NCI-H774 (cell line): Measurements from ENCODE around the gene C3orf38.
"Not testable (repeated sequence)": the region's sequence is repeated elsewhere in the genome, so short reads cannot be mapped to it uniquely, and the experiment has no call there.

Experiments used
- DNase-seq: peaks from one replicate; lab custom pipeline; 2025; lab: John Stamatoyannopoulos, UW

The C3orf38 gene

GRCh38 chr3:88152841-88153240, 3.1 kb downstream of the C3orf38 start:
- DNase-seq: no peak

- DNase-seq: no peak
These were observed 16.7 kb downstream of the C3orf38 start for GRCh38 chr3:88166419-88166971.

- DNase-seq: no peak
These were observed 17.4 kb downstream of the C3orf38 start for GRCh38 chr3:88167173-88167572.

- DNase-seq: no peak
These were observed 17.9 kb downstream of the C3orf38 start for GRCh38 chr3:88167704-88168103.

GRCh38 chr3:88168171-88168570, 18.4 kb downstream of the C3orf38 start:
- DNase-seq: no peak

GRCh38 chr3:88180398-88180999, 30.7 kb downstream of the C3orf38 start:
- DNase-seq: no peak

- not testable (repeated sequence) for DNase-seq
These were observed 32.6 kb downstream of the C3orf38 start for GRCh38 chr3:88182165-88182918.

GRCh38 chr3:88188436-88188835, 38.7 kb downstream of the C3orf38 start:
- no peak for DNase-seq

GRCh38 chr3:88189361-88189810, 39.6 kb downstream of the C3orf38 start:
- DNase-seq: no peak

- DNase-seq: no peak
These were observed 42.2 kb downstream of the C3orf38 start for GRCh38 chr3:88191872-88192409.

GRCh38 chr3:88192631-88193030, 42.9 kb downstream of the C3orf38 start:
- DNase-seq: no peak

- DNase-seq: no peak
These were observed 46.2 kb downstream of the C3orf38 start for GRCh38 chr3:88195951-88196434.

GRCh38 chr3:88198121-88198520, 48.4 kb downstream of the C3orf38 start:
- DNase-seq: no peak

GRCh38 chr3:88203642-88204055, 53.9 kb downstream of the C3orf38 start:
- peak; percentile 1 for DNase-seq
